Measurements from ENCODE around the gene ATG2A. TPM values are rescaled to one million over a fixed set of nuclear protein-coding genes. Genes with fewer than 3 reads are reported as not detected.

The ATG2A gene
- total RNA-seq, 1 donor from 2014 or later = 14.1 TPM

MicroRNAs encoded within 50 kb of the gene (microRNA counts, 767-probe panel; counts per million panel counts)
- not detected for microRNA hsa-miR-192-5p

Small RNA genes lying within 50 kb of the gene (microRNA-seq; reads per million reads assigned to microRNA genes)
- gene MIR6749 (not detected), gene MIR6750 (0.65 reads per million)

Other genes starting within 250 kb of the ATG2A start
- gene NRXN2, start 194.0 kb downstream of the ATG2A start, total RNA-seq = 16.3 and 40.8 TPM in 2 replicates
- 0.62 and 2.3 TPM in 2 replicates for gene RASGRP2, start 173.1 kb downstream of the ATG2A start, total RNA-seq
- 23.5 and 24.9 TPM in 2 replicates for gene PYGM, start 157.2 kb downstream of the ATG2A start, total RNA-seq
- 97.3 and 141 TPM in 2 replicates for gene SF1, start 138.7 kb downstream of the ATG2A start, total RNA-seq
- 7.1 and 10.8 TPM in 2 replicates for gene MAP4K2, start 114.0 kb downstream of the ATG2A start, total RNA-seq
- gene MEN1, start 106.7 kb downstream of the ATG2A start, total RNA-seq = 10.5 and 13.7 TPM in 2 replicates
- 0.62 and 2.0 TPM in 2 replicates for gene CDC42BPG, start 72.6 kb downstream of the ATG2A start, total RNA-seq
- 58.0 and 60.4 TPM in 2 replicates for gene EHD1, start 38.6 kb downstream of the ATG2A start, total RNA-seq
- gene PPP2R5B, start 7.5 kb upstream of the ATG2A start, total RNA-seq = 32.1 and 39.0 TPM in 2 replicates
- not detected in 2 replicates for gene GPHA2, start 18.7 kb upstream of the ATG2A start, total RNA-seq
- not detected in 2 replicates for gene MAJIN, start 54.9 kb upstream of the ATG2A start, total RNA-seq
- 0.21 and 1.2 TPM in 2 replicates for gene BATF2, start 79.8 kb upstream of the ATG2A start, total RNA-seq
- 134 TPM in 2 replicates for gene ARL2, start 97.0 kb upstream of the ATG2A start, total RNA-seq
- 12.5 and 21.3 TPM in 2 replicates for gene SNX15, start 110.2 kb upstream of the ATG2A start, total RNA-seq
- 20.4 and 32.5 TPM in 2 replicates for gene SAC3D1, start 124.0 kb upstream of the ATG2A start, total RNA-seq
- not detected in 2 replicates for gene NAALADL1, start 141.3 kb upstream of the ATG2A start, total RNA-seq
- gene CDCA5, start 166.8 kb upstream of the ATG2A start, total RNA-seq = 0.75 and 1.8 TPM in 2 replicates
- 39.8 and 48.1 TPM in 2 replicates for gene ZFPL1, start 167.0 kb upstream of the ATG2A start, total RNA-seq
- 158 and 214 TPM in 2 replicates for gene VPS51, start 179.0 kb upstream of the ATG2A start, total RNA-seq
- gene TM7SF2, start 194.7 kb upstream of the ATG2A start, total RNA-seq = 17.3 and 30.3 TPM in 2 replicates
- 13.4 and 18.3 TPM in 2 replicates for gene ZNHIT2, start 200.5 kb upstream of the ATG2A start, total RNA-seq
- gene FAU, start 204.9 kb upstream of the ATG2A start, total RNA-seq = 163 and 184 TPM in 2 replicates
- gene MRPL49, start 205.1 kb upstream of the ATG2A start, total RNA-seq = 37.6 and 44.2 TPM in 2 replicates
- 25.1 and 29.2 TPM in 2 replicates for gene SYVN1, start 217.3 kb upstream of the ATG2A start, total RNA-seq

All from myocyte (in vitro differentiated cells).